ENCODE measurements around the gene LCE2A.
"Not testable (repeated sequence)": the region's sequence is repeated elsewhere in the genome, so short reads cannot be mapped to it uniquely, and the experiment has no call there.

DNA sequence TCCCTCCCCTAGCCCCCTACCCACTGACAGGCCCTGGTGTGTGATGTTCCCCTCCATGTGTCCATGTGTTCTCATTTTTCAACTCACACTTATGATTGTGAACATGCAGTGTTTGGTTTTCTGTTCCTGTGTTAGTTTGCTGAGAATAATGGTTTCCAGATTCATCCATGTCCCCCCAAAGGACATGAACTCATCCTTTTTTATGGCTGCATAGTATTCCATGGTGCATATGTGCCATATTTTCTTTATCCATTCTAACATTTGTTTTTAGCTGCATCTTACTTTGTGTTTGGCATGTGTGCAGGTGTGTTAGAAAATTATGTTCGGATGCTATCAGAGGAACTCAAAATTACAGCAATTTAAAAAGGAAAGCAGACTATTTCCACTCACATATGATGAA is 32.0 kb upstream of the LCE2A start:
- TF ChIP-seq, protein P1, sequence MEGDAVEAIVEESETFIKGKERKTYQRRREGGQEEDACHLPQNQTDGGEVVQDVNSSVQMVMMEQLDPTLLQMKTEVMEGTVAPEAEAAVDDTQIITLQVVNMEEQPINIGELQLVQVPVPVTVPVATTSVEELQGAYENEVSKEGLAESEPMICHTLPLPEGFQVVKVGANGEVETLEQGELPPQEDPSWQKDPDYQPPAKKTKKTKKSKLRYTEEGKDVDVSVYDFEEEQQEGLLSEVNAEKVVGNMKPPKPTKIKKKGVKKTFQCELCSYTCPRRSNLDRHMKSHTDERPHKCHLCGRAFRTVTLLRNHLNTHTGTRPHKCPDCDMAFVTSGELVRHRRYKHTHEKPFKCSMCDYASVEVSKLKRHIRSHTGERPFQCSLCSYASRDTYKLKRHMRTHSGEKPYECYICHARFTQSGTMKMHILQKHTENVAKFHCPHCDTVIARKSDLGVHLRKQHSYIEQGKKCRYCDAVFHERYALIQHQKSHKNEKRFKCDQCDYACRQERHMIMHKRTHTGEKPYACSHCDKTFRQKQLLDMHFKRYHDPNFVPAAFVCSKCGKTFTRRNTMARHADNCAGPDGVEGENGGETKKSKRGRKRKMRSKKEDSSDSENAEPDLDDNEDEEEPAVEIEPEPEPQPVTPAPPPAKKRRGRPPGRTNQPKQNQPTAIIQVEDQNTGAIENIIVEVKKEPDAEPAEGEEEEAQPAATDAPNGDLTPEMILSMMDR (IDR thresholded peaks at IDR 0.05) = not testable (repeated sequence)
- TF ChIP-seq EZH2 (IDR thresholded peaks at IDR 0.05; ENCODE audit: borderline replicate concordance, insufficient read depth, low read depth, low read length, poor library complexity, severe bottlenecking) = not testable (repeated sequence)
